GM18858 (cell line): ENCODE results near the gene ADAM12.
"Not testable (repeated sequence)": the region's sequence is repeated elsewhere in the genome, so short reads cannot be mapped to it uniquely, and the experiment has no call there.

Experiments used
- ATAC-seq: cut with Tn5 transposase; IDR thresholded peaks from one replicate; pipeline ENCODE4 v1.9.1; 2021; ENCODE audit not compliant: unreplicated experiment

The ADAM12 gene

DNA sequence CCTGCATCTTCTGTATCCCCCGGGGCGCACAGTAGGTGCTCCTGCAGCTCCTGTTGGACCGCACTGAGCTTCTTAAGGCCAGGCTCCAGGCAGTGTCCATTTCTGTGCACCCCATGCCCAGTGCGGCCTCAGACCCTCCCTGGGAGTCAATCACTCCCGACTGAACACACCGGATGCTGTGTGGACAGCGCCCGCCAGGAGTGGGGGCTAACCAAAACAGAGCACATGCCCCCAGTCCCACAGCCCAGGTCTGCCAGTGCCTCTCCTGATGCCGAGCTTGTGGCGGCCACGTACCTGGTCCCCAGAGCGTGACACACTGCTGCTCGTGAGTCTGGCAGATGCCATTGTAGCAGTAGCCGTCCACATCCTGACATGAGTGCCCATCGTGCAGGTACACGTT, 323.8 kb downstream of the ADAM12 start:
- ATAC-seq, result no peak

DNA sequence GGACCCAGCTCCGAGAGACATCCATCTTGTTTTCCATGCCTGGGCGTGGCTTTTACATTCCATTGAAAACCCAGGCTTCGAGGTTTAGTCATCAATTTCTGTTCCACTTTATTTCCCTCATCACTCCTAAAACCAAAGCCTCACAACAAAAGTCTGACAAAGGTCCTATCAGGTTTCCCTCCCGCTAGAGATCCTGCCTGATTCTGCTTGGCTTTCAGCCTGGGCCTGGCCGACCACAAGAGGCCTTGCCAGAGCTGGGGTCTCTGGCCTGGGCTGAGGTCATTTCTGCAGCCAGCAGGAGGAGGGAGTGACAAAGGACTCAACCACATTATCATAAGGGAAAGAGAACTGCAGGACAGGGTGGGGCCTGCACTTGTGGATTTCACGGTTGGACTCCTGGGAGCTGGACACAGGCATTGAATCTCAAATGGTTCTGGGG, 324.9 kb downstream of the ADAM12 start:
- ATAC-seq, result no peak

DNA sequence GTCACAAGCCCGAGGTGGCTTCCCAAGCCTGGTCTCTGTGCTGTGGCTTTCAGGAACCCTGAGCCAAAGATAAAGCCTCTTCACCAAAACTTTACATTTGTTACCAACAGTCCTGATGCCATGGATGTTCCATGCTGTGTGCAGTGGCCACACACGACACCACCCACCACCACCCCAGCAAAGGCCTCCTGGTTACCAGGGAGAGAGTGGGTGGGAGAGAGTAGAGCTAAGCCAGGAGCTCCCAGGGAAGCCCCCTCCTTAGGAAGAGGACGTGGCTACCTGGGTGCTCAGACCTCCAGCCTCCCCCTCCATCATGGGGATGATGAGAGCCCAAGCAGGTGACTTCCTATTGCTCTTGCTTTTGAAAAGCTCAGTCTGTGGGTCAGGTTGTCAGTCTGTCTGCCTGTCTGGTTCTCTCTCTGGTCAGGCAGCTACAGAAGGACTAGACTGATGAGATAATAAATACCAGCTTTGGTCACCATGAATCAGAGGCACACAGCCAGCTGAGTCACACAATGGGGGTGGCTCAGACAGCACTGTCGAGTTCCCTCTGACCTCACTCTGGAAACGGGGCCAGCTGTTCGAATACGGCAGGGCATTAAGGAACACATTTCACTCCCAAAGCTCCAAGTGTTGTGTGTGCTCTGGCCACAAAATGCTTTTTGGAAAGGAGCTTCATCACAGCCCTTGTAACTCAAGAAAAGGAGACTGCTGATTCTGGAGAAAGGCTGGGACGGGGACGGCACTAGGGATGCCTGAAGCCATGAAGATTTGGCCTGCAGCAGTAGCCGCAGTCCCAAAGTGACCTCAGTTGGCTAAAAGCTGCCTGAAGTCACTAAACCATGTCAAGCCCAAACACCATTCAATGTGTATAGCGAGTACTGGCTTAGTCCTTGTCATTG, 325.9 kb downstream of the ADAM12 start:
- no peak for ATAC-seq

- ATAC-seq, result no peak
Measured at GRCh38 chr10:126061526-126061925, 326.8 kb downstream of the ADAM12 start.

DNA sequence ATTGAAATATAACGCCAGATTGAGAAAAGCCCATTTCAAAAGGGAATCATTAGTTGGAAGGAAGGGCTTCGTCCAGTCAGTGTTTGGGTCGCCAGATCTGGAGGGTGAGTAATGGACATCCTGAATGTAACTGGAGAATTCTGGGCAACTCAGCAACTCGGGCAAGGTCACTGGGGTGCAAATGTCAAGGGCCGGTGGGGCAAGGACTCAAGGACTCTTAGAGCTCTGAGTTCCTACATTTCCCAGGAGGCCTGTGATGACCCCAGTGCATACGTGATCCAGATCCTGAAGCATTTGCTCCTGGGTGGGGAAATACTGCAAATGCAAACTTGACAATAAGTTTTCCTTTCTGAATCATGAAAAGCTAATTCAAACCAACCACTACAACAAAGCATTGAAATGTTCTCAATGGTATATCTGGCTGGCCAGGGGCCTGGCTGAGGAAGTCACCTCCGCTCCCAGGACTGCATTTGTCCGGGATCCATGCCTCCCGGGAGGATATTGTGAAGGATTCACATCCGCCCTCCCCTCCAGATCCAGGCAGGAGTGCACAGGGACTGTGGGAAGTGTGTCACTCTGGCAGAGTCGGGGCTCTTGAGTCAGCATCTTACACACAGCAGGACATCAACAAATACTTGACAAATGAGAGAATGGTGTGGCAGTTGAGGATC, 327.9 kb downstream of the ADAM12 start:
- ATAC-seq, result no peak

- no peak for ATAC-seq
Measured at GRCh38 chr10:126059076-126059826, 329.0 kb downstream of the ADAM12 start.

GRCh38 chr10:126058507-126058906, 329.8 kb downstream of the ADAM12 start:
- no peak for ATAC-seq

GRCh38 chr10:126058104-126058503, 330.2 kb downstream of the ADAM12 start:
- ATAC-seq, result no peak

GRCh38 chr10:126057494-126057893, 330.8 kb downstream of the ADAM12 start:
- ATAC-seq, result no peak

DNA sequence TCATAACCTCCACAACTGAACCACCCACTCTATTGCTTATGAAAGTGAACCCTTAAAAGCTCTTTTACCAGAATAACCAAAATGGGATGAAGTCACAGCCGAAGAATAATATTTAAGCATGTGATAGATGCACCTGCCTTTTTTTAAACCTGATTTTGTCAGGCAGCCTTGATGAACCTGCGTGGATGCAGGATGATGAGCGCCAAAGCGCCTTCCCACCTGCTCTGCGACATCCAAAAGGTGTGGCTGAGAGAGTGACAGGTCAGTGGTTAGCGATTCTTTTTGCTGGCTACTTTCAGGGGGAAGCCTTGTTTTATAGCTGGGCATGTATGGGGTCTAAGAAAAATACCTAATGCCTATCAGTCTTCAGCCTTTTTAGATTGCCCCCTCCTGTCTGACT, 334.1 kb downstream of the ADAM12 start:
- no peak for ATAC-seq

- no peak for ATAC-seq
Measured at GRCh38 chr10:126052171-126052570, 336.1 kb downstream of the ADAM12 start.

DNA sequence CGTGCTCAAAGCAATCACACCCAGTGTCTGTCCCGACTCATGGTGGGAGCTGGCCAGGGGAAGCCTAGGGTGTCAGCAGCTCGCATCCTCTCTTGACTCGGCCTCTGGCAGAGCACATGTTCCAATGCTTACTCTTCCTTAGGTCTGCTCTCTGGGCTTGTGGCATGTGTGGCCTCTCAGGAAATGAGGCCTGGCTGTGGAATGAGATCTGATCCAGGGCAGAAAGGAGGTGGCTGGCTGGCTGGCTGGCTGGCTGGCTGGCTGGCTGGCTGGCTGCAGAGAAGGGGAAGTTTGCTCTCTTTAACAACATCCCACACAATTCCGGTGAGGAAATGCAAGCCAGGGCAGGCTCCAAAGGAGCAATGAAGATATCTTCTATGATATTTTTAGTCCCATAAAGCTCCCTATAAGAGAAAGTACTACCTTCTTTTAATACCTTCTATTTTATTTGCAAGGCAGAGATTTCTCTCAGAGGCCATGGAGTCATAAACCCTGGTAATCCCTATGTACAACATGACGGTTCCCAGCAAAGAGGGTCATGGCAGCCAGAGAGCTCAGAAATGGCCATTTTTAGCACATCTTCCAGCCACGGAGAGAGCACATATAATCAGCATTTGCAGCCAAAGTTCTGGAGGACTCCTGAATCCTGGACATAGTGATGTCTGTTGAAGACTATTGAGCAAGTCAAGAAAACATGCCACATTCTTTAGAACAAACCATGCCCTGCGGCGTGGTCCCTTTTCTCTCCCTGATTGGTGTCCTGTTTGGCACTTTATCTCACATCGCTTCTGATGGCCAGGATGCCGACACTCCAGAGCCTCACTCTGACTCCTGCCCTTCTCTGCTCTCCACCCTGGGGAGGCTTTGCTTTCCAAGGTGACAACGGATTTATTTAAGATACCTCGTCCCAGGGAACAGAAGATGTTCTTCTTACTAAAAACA, 338.2 kb downstream of the ADAM12 start:
- ATAC-seq, result no peak

DNA sequence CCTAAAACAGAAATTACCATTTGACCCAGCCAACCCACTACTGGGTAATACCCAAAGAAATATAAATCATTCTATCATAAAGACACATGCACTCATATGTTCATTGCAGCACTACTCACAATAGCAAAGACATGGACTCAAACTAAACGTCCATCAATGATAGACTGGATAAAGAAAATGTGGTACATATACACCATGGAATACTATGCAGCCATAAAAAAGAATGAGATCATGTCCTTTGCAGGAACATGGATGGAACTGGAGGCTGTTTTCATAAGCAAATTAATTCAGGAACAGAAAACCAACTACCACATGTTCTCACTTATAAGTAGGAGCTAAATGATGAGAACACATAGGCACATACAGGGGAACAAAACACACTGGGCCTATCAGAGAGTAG, 340.5 kb downstream of the ADAM12 start:
- not testable (repeated sequence) for ATAC-seq

- no peak for ATAC-seq
Measured at GRCh38 chr10:126046831-126047230, 341.4 kb downstream of the ADAM12 start.

GRCh38 chr10:126045861-126046260, 342.4 kb downstream of the ADAM12 start:
- no peak for ATAC-seq

DNA sequence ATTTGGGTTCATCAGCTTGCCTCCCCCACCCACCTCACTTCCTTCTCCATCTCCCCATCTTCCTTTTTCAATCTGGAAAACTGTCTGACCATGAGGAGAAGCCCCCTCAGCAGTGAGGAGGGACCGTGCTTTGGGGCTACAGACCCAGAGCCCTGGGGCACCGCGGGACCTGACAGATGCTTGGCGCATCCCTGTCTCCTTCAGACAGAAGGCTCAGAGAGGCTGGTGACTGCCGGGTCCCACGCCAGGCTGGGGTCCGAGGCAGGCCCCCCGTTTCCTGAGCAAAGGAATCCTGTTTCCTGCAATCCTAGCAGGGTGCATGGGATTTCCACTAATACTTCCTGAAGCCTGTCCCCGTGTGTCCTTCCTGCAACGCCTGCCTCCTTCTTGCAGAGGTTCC, 344.9 kb downstream of the ADAM12 start:
- ATAC-seq, result no peak

- ATAC-seq, result no peak
Measured at GRCh38 chr10:126042906-126043305, 345.4 kb downstream of the ADAM12 start.

GRCh38 chr10:126042354-126042753, 345.9 kb downstream of the ADAM12 start:
- ATAC-seq, result no peak

GRCh38 chr10:126041804-126042231, 346.5 kb downstream of the ADAM12 start:
- ATAC-seq, result peak; percentile 99

- no peak for ATAC-seq
Measured at GRCh38 chr10:126041117-126041516, 347.2 kb downstream of the ADAM12 start.
